ENCODE results near the gene PRDM15.

The PRDM15 gene

GRCh38 chr21:41759214-41759840 is 119.8 kb downstream of the PRDM15 start:
- DNase-seq = no peak

DNA sequence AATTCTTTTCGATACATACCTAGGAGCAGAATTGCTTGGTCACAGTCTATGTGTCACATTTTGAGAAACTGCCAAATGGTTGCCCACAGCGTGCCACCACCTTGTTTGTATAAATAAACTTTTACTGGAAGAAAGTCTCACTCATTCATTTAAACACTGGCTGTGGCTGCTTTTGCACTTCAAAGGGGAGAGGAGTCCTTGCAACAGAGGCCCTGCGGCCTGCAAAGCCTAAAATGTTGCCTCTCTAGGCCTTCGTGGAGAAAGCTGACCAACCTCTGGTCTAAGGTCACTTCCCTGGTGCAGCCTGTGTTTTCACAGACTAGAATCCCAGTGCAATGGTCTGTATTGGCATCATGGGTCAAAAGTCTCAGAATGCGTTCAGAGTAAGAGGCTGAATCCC is 120.6 kb downstream of the PRDM15 start:
- no peak for DNase-seq

DNA sequence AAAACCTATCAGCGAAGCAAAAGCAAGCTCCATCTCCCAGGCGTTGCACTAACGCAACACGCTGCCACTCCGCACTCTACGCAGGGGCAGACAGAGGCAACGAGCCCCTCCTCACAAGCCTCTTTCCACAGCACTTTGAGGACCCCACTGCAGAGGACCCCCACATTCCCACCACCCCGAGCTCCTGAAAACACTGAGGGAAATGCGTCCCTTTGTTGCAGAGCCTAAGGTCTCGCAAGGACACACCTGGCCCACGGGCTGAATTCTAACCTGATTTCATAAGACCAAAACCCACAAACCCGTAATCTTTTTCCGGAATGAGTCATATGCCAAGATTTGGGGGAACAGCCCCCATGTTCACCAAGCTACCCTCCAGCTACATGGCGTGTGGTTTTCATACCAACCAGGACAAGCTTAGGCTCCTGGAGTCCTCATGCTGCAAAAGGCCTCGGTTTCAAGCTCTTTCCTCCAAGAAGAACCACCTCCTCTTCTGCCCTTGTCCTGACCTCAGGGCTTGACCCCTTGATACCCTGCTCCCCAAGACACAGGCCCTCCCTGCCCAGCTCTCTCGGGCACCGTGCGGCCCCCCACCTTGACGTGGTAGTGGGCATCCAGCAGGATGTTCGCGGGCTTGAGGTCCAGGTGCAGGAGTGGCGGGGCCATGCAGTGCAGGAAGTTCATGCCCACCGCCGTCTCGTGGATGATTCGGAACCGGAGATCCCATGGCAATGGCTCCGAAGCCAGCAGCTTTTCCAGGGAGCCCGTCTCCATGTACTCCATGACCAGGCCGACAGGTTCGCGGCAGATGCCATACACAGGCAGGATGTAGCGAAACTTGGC is 123.0 kb downstream of the PRDM15 start:
- no peak for DNase-seq

DNA sequence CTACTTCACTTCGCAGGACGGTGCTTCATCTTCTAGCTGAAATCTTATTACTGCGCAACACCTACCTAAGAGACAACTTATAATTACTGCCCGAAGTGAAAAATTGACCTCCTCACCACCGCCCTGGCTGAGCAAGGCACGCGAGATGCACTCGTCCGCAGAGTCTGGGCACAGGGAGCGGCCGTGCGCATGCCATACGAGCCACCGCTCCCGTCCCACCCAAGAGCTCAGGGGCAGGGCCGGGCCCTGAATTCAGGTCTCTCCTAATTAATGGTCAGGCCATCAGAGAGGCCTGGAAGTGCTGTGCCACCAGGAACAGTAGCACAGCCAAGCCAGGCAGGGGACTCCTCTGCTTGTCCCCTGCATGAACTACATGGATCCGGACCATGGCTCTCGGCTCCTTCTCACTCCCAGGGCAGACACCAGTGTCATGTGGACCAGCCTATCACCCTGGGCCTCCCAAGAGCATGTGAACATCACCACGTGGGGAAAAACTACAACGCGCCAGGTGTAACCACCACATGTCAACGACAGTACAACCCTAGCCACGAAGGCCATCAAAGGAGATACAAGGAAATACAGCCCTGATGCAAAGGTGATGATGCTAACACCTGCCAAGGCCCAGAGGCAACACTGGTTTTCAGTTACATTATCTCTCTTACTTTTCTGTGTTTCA is 123.7 kb downstream of the PRDM15 start:
- DNase-seq = no peak

- no peak for DNase-seq
Observed at GRCh38 chr21:41754479-41754891, 124.7 kb downstream of the PRDM15 start.

GRCh38 chr21:41753006-41753898 is 125.9 kb downstream of the PRDM15 start:
- no peak for DNase-seq

- DNase-seq = no peak
Observed at GRCh38 chr21:41752231-41752681, 126.9 kb downstream of the PRDM15 start.

- no peak for DNase-seq
Observed at GRCh38 chr21:41751611-41752011, 127.5 kb downstream of the PRDM15 start.

GRCh38 chr21:41750532-41751151 is 128.5 kb downstream of the PRDM15 start:
- DNase-seq = no peak

DNA sequence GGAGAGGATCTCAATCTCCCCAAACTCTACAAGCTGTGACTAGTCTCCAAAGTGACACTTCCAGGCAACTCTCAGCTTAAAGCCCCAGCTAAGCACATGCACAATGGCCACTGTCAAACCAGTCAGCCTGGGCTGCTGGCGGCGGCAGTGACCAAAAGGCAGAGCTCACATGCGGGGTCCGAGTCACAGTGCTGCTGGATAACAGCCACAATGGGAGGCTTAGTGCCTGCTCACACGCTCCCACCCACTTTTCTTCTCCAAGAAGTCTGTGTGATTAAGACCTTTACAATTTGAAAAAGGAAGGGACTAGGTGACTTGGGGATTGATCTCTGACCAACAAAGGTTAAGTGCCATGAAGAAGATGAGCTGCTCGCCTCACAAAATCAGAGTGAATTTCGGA is 129.1 kb downstream of the PRDM15 start:
- DNase-seq = no peak

DNA sequence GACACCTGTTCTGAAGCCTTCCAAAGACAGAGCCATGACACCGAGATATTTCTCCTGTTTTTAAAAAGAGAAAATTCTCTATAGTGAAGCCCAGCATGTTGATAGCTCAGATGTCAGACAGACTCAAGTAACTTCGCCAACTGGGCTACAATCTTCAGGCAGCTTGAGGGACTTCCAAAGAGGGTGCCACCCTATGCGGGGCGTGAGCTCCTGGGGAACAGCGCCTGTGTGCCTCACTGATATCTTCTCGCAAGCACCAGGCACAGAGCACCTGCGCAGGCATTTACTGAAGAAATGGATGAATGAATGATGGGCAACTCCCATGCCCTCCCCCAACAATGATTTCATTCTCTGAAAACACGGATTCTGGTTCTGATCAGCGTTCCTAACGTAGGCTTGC is 129.9 kb downstream of the PRDM15 start:
- DNase-seq = no peak
